HL-60/S4 treated with phorbol 12-myristate 13-acetate at 8.2 ng/mL for 4 days and 3 days (cell line): ENCODE results near the gene ACOX1.

ENCODE experiments used
- in situ Hi-C: fragments of 300-500 bp; cut with MboI; formaldehyde crosslinking; loops from 2 replicates; pipeline ENCODE4 v1.15.0; 2022; ENCODE audit warnings: low sequenced_read_pairs

The ACOX1 gene

GRCh38 chr17:75941442-75941819 lies 37.5 kb downstream of the ACOX1 start:
- in situ Hi-C loops: no loop called here

- in situ Hi-C loops: no loop called here
Observed at GRCh38 chr17:75940727-75941441, 38.1 kb downstream of the ACOX1 start, which contains the start of gene FBF1. TSS of gene FBF1 (minus strand) at chr17:75941042. CDS start at chr17:75938149, 2,893 bp downstream.

- in situ Hi-C loops: no loop called here
Observed at GRCh38 chr17:75937652-75938051, 41.3 kb downstream of the ACOX1 start.

GRCh38 chr17:75933808-75934207 lies 45.2 kb downstream of the ACOX1 start:
- in situ Hi-C loops: no loop called here

GRCh38 chr17:75932852-75933251 lies 46.1 kb downstream of the ACOX1 start:
- in situ Hi-C loops: no loop called here

- in situ Hi-C loops: no loop called here
Observed at GRCh38 chr17:75931062-75931461, 47.9 kb downstream of the ACOX1 start.

GRCh38 chr17:75927286-75927922 lies 51.6 kb downstream of the ACOX1 start:
- in situ Hi-C loops: no loop called here

DNA sequence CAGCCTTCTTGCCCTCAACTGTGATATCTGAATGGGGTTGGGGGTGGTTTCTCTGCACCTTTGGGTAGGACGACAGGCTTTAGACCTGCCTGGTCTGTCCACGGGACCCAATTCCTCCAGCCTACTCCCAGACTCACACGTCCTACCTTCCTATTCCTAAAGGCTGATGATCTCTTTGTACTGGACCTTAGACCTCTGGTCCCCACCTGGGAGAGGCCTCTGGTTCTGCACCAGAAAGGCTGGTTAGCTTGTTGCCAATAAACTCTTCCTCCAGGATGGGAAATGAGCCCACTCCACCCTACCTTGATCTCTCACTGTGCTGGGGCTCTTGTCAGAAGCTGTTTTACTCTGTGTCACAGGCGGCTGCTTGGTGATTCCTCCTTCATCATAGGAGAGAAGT lies 52.5 kb downstream of the ACOX1 start:
- in situ Hi-C loops: no loop called here

GRCh38 chr17:75925912-75926311 lies 53.1 kb downstream of the ACOX1 start:
- in situ Hi-C loops: no loop called here

GRCh38 chr17:75925103-75925502 lies 53.9 kb downstream of the ACOX1 start:
- in situ Hi-C loops: no loop called here

DNA sequence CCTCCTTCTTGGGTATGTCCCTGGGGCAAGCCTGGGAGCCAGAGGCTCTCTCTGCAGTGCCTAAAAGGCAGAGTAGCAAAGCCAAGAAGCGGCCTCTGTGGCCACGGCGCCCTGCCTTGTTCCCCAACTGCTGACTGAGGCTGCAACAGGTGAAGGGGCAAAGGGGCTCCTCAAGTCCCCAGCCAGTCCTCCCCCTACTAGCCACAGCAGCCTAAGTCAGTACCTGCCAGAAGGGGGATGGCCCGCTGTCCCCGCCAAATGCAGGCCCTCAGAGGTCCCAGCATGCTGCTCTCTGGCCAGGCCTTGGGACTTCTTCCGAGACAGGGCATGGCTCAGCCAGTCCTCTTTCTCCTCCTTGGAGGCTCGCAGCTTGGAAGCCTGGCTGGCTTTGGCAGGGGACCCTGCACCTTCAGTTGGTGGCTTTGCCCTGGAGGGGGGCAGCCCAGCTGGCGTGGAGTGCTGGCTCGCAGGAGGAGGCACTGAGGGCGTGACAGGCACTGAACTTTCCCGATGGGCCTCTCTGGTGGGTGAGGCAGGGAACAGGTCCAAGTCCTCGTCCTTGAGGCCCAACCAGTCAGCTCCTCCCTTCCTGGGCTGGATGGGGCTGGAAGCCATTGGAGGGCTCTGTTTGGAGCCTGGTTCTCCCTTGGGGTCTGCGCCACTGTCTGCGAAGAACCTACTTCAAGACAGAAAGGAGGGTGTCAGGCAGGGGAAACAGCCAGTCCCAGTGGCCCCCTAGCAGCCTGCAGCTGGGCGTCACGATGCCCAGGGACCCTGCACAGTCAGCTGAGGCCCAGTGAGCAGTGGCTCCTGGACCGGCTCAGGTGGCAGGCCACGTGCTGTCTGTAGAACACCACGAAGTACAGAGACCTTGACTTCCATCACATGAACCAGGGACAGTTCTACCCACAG lies 55.7 kb downstream of the ACOX1 start:
- in situ Hi-C loops: no loop called here

- in situ Hi-C loops: no loop called here
Observed at GRCh38 chr17:75922173-75922961, 56.6 kb downstream of the ACOX1 start.

DNA sequence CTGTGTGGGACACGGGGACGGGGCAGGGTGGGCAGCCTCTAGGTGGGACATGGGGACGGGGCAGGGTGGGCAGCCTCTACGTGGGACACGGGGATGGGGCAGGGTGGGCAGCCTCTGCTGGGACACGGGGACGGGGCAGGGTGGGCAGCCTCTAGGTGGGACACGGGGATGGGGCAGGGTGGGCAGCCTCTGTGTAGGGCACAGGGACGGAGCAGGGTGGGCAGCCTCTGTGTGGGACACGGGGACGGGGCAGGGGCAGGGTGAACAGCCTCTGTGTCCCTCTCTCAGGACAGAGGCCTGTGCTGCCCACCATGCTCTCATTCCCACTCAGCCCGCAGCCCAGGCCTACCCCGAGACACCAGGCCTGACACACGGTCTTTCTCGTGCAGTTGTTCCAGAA lies 57.4 kb downstream of the ACOX1 start:
- in situ Hi-C loops: no loop called here

GRCh38 chr17:75920045-75920560 lies 58.9 kb downstream of the ACOX1 start:
- in situ Hi-C loops: no loop called here

DNA sequence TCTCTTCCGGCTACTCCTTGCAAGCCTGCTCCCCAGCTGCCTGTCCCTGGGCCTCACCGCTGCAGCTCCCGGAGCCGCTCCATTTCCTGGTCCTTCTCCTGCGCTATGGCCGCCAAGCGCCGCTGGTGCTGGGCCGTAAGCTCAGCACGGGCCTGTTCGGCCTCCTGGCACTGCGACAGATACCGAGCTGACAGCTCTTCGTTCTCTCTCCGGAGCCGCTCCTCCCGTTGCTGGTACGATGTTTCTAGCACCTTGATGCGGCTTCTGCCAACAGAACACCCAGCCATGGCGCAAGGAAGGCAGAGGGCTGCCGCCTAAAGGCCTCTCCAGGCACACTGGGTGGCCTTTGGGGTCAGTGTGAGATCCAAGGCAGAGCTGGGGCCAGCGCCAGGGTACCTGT lies 59.4 kb downstream of the ACOX1 start:
- in situ Hi-C loops: no loop called here

GRCh38 chr17:75917917-75918445 lies 61.0 kb downstream of the ACOX1 start:
- in situ Hi-C loops: no loop called here

DNA sequence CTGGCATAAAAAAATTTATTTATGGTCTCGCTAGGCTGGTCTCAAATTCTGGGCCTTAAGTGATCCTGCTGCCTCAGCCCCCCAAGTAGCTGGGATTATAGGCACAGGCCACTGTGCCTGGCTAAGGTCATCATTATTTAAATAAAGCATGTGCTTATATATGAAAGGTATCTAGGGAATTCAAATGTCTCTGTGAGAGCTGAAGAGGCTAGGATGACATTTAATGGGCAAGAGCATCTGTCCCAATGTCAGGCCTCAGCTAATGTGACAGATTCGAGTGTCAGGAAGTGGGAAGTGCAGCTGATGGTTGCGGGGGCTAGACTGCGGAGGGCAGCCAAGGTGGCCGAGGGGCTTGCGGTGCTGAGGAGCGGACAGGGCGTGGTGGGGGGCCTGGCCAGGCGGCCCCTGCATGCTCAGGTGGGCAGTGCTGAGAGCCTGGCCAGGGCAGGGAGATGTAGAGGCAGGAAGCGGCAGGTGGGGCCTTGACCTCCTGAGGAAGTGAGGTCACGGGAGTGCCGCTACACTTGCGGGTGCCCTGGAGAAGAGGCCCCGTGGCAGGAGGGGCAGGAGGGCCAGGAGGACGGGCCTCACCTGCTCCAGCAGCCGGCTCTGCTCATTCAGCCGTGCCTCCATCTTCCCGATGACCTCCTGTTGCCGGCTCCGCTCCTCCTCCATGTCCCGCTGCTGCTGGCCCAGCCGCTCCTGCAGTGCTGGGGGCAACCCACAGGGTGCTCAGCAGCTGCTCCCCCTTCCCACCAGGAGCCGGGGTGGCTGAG lies 61.6 kb downstream of the ACOX1 start:
- in situ Hi-C loops: no loop called here

GRCh38 chr17:75915268-75915667 lies 63.7 kb downstream of the ACOX1 start:
- in situ Hi-C loops: no loop called here

DNA sequence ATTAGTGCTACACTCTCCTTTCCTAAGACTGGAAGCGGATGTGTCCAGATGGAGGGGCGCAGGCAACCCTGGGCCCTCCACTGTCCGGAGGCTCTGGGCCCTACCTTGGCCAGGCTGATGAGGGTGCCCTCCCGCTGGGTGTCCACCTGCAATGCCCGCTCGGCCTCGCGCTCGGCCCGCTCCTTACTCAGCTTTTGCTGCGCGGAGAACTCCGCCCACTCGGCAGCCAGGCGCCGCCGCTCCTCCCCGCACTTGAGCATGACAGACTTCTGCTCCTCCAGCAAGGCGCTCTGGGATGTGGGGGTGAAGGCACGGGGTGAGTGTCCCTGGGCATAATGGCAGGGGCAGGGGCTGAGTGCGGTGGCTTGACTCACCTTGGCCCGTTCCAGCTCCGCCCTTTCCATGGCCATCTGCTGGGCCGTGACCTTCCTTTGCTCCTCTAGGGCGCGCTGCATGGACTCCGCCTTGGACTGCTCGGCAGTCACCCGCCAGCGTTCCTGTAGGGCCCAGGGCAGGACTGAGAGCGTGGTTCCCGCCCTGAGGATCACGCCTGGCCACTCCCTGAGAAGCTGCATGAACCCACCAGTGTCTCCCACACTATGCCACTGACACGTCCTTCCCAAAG lies 64.2 kb downstream of the ACOX1 start:
- in situ Hi-C loops: no loop called here
